ENCODE data around the gene CELF2.

The CELF2 gene

GRCh38 chr10:11237571-11237970, 219.9 kb downstream of the CELF2 start:
- in situ Hi-C loops (cut with HindIII; ENCODE audit: low sequenced_read_pairs): no loop called here

- in situ Hi-C loops (cut with HindIII; ENCODE audit: low sequenced_read_pairs): no loop called here
Measured at GRCh38 chr10:11238893-11239292, 221.2 kb downstream of the CELF2 start.

GRCh38 chr10:11240641-11241040, 223.0 kb downstream of the CELF2 start:
- in situ Hi-C loops (cut with HindIII; ENCODE audit: low sequenced_read_pairs): no loop called here

- in situ Hi-C loops (cut with HindIII; ENCODE audit: low sequenced_read_pairs): no loop called here
Measured at GRCh38 chr10:11242443-11243387, 225.0 kb downstream of the CELF2 start.

- in situ Hi-C loops (cut with HindIII; ENCODE audit: low sequenced_read_pairs): no loop called here
Measured at GRCh38 chr10:11243425-11244222, 226.0 kb downstream of the CELF2 start.

GRCh38 chr10:11245095-11245479, 227.4 kb downstream of the CELF2 start:
- in situ Hi-C loops (cut with HindIII; ENCODE audit: low sequenced_read_pairs): no loop called here

- in situ Hi-C loops (cut with HindIII; ENCODE audit: low sequenced_read_pairs): no loop called here
Measured at GRCh38 chr10:11245510-11245909, 227.8 kb downstream of the CELF2 start.

GRCh38 chr10:11245981-11246590, 228.4 kb downstream of the CELF2 start:
- in situ Hi-C loops (cut with HindIII; ENCODE audit: low sequenced_read_pairs): no loop called here

GRCh38 chr10:11246752-11247467, 229.2 kb downstream of the CELF2 start:
- in situ Hi-C loops (cut with HindIII; ENCODE audit: low sequenced_read_pairs): no loop called here

- in situ Hi-C loops (cut with HindIII; ENCODE audit: low sequenced_read_pairs): no loop called here
Measured at GRCh38 chr10:11249152-11249807, 231.6 kb downstream of the CELF2 start.

GRCh38 chr10:11249808-11250195, 232.1 kb downstream of the CELF2 start:
- in situ Hi-C loops (cut with HindIII; ENCODE audit: low sequenced_read_pairs): no loop called here

GRCh38 chr10:11250304-11250703, 232.6 kb downstream of the CELF2 start:
- in situ Hi-C loops (cut with HindIII; ENCODE audit: low sequenced_read_pairs): no loop called here

- in situ Hi-C loops (cut with HindIII; ENCODE audit: low sequenced_read_pairs): no loop called here
Measured at GRCh38 chr10:11252887-11253286, 235.2 kb downstream of the CELF2 start.

- in situ Hi-C loops (cut with HindIII; ENCODE audit: low sequenced_read_pairs): no loop called here
Measured at GRCh38 chr10:11253385-11254002, 235.8 kb downstream of the CELF2 start.

GRCh38 chr10:11255156-11255555, 237.5 kb downstream of the CELF2 start:
- in situ Hi-C loops (cut with HindIII; ENCODE audit: low sequenced_read_pairs): no loop called here

- in situ Hi-C loops (cut with HindIII; ENCODE audit: low sequenced_read_pairs): no loop called here
Measured at GRCh38 chr10:11255796-11256444, 238.2 kb downstream of the CELF2 start.

GRCh38 chr10:11256896-11257295, 239.2 kb downstream of the CELF2 start:
- in situ Hi-C loops (cut with HindIII; ENCODE audit: low sequenced_read_pairs): no loop called here

GRCh38 chr10:11257440-11258090, 239.9 kb downstream of the CELF2 start:
- in situ Hi-C loops (cut with HindIII; ENCODE audit: low sequenced_read_pairs): no loop called here

- in situ Hi-C loops (cut with HindIII; ENCODE audit: low sequenced_read_pairs): no loop called here
Measured at GRCh38 chr10:11260170-11260569, 242.5 kb downstream of the CELF2 start.
